NCI-H1417 (cell line): Measurements from ENCODE around the gene DCAF5.

Source experiments
- DNase-seq, 3 experiments: peaks; one replicate each; lab custom pipeline; 2025; lab: John Stamatoyannopoulos, UW

Gene DCAF5

GRCh38 chr14:69141550-69141949 lies 11.4 kb downstream of the DCAF5 start:
- DNase-seq, result no peak

DNA sequence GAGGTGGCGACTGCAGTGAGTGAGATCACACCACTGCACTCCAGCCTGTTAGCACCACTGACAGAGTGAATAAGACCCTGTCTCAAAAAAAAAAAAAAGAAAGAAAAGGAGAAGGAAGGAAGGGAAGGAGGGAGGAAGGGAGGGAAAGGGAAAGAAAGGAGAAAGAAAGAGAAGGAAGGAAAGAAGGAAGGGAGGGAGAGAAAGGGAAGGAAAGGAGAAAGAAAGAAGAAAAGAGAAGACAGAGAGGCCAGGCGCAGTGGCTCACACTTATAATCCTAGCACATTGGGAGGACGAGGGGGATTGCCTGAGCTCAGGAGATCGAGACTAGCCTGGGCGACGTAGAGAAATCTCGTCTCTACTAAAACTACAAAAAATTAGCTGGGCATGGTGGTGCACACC lies 13.2 kb downstream of the DCAF5 start:
- DNase-seq, result no peak

- DNase-seq, result no peak
These were observed 14.9 kb downstream of the DCAF5 start for GRCh38 chr14:69137843-69138535.

DNA sequence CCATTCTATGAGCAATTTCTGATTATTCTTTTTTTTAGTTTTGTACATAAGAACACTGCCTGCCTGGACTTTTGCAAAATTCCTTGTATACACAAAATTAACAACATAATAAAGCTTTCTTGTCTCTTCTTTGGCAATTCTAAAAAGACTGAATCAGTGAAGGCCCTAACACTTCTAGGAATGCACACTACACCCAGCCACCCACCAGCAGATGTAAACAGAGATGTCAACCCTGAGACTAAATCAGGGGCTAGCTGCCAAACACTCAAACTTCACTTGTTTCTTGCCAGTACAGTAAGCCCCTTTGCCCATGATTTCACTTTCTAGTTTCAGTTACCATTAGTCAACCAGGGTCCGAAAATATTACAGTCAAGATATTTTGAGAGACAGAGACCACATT lies 15.5 kb downstream of the DCAF5 start:
- no peak for DNase-seq

DNA sequence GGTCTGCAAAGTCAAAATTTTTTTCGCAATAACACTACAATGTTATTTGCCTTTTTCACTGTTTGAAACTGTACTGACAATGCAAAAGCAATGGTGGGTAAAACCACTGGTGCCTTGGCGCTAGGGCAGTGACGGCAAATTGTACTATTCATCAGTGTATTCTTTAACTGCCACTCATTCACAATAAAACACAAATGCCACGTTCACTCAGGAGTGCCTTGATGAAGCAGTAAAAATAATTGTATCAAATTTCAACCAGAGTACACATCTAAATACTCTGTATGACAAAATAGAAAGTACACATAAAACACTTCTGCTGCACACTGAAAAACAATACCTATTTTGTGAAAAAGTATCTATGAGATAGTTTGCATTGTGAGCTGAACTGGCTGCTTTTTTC lies 17.8 kb downstream of the DCAF5 start:
- peak; percentile 10 to 71 (median 62) for DNase-seq

DNA sequence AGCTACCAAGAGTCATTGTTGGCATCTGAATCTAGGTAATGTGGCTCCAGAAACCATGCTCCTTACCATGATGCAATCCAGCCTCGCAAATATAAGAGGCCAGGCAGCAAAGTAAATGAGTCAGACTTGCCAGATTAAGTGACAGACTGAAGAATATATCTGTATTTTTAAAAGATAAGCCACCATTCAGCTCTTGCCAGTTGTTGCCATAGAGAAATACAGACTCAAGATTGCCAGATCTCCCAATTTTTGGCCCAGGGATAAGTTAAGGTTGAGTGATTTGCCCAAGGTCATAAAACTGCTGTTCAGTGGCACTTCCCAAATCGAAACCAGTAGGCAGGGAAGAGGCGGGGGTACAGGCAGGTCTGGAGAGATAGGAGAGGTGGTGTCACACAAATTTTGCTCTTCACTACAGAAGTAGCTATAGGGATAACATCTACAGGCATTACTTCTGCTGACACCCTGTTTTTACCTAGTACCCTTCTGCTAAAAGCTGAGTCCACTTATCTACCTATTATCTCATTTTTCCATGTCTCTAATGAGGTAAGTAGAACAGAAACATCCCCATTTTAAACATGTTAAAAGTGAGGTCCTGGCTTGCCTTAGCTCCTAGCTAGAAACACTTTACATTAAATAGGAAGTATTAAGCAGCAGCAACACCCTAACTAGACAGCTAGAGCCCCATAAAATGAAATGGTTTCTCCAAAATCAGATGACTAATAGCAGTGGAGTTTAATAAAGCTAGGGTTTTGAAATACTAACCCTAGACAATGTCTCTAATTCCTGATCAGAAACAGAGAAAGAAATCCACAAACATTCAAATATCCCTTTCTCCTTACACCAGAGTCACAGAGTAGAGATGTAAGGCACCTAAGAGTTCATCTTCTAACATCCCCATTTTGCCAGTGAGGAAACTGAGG lies 19.5 kb downstream of the DCAF5 start:
- peak in 1 of 3 experiments; percentile 50 for DNase-seq

GRCh38 chr14:69132513-69133181 lies 20.3 kb downstream of the DCAF5 start:
- peak in 2 of 3 experiments; percentile 40 to 71 for DNase-seq

- no peak for DNase-seq
These were observed 21.7 kb downstream of the DCAF5 start for GRCh38 chr14:69131176-69131575.

DNA sequence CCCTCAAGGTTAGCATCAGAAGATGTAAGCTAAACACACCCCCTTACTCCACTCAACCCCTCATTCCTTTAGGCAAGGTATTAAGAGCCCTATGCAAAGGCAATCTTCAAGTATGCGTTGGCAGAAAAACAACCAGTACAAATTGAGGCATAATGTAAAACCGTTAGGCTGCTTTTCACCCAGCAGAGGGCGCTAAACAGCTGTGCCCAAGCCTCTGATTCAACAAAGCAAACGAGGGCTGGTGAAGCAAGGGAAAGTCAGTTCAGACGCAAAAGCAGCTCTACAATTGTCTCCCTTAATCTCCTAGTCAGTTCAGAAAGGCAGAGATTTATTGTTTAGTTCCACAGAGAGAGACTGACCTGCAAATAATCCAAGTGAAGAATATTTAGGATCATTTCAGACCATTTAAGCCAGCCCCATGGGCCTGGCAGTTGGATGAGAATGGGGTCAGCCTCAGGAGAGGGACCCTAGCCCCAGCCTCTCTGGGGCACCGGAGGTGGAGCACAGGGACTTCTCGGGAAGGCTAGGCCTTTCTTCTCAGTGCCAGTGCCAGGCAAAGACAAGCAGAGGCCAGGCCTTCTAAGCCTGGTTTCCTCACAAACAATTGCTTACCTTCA lies 23.5 kb downstream of the DCAF5 start:
- peak; percentile 65 to 91 (median 82) for DNase-seq

DNA sequence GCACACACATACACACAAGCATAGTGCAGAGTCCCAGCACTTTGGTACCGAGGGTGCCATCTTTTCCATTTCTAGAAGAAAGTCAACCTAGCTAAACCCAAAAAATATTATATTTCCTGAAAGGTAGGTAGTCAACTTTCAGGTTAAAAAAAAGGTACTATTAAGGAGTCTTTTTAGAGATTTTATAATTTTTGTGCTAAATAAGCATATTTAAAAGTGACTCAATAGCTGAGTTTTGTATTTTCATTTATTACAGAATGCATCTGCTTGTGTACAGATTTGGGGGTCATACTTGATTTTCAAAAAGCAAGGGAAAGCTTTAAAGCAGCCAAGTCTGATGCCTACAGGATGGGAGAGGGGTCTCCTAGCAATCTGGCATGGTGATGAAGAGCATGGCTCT lies 34.6 kb downstream of the DCAF5 start:
- DNase-seq, result no peak

DNA sequence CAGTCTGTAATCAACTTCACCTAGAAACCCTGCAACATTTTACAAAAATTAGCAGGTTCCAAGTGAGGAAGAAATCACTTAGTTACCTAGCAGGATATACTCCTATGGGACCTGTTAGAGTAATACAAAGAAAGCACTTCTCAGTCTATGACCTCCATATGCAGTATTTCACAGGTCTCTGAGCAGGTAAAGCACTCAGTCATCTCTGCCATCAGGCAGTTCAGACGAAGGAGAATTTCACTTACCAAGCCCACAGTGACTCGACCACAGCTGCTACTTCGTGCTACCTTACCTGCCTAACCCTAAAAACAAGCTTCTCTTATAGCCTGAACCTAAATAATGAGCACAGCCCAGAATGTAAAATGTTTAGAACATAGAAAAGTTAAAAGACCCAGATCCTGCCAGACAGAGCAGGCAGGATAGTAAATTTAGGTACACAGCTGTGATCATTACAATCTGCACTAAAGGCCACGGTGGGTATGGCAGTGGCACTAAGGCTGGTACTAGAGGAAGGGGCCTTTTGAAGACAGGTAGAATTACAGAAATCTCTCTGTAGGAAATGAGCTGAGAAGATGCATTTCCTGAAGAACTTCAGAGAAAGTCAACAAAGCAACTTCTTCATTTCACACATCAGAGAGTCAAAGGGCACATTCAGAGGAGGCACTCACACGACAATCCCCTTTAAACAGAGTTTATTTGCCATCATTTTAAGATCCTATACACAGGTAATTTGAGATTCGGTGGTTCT lies 35.7 kb downstream of the DCAF5 start:
- DNase-seq, result no peak

DNA sequence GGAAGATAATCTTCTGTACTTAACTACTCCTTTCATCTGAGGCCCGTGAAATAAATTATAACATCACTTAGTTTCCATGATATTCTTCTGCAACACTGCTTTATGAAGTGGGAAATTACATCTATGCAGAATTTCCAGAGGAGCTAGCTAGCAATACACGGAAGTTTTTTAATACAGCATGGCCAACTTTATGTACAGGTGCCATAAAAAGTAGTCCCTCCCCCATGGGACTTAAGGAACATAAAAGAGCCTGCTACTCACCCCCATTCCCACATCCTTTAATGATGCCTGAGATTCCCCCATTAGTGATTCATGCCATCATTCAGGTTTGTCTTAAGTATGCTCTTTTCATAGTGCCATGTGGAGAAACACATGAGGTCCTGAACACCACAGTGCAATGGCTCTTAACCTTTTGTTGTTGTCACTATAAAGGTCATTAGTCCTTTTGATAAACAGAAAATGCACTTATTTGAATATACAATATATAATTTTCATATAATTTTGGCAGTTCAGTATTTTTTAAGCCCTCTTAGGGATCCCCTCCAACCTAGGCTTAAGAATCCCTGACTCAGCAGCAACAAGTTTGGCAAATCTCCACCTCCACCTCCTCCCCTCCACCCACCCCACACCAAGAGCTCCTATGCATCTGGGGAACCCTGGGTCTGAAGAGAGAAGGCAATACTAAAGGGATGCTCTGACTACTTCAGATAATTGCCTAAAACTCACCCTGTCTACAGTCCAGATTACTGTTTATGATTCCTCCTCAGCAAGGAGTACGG lies 37.3 kb downstream of the DCAF5 start:
- no peak for DNase-seq

DNA sequence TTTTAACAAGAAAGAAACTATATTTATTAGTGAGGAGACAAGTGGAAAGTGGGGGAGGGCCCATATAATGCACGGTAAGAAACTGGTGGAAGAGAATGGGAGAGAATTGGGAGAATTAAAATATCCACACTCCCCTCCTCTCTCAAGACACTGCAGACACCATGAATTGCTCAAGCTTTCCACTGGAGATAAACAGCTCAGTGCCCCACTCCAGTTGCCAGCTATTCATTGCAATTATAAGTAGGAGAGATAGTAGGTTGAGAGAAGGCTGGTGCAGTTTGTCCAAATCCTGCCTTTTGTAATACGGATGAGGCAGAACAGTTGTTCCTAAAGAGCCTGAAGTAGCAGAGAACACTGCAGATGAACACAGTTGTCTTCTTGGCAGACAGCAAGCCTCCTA lies 38.2 kb downstream of the DCAF5 start:
- DNase-seq, result no peak

- DNase-seq, result no peak
These were observed 44.6 kb downstream of the DCAF5 start for GRCh38 chr14:69108358-69108757.

DNA sequence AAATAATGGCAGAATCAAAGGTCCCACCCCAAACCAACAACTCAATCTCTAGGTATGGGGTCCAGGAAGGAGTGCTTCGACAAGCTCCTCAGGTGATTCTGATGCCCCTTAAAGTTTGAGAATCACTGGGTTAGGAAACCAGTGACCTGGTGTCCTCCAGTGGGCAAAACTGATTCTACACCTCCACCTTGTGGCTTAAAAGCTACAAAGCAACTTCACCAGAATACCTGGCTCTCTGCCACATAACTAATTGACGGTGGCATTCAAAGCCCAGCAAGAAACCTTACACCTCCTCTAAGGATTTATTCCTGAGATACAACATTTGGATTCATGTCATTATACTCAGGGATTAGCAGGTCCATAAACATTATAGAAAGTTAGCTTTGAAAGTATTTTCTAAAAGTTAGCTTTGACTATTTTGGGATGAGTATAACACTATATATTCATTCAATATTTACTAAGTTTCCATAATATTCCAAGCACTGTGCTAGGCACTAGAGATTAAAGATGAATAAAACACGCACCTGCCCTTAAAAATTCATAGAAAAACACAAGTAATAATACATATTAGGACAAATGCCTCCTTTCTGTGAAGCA lies 45.4 kb downstream of the DCAF5 start:
- peak; percentile 70 to 86 (median 82) for DNase-seq

DNA sequence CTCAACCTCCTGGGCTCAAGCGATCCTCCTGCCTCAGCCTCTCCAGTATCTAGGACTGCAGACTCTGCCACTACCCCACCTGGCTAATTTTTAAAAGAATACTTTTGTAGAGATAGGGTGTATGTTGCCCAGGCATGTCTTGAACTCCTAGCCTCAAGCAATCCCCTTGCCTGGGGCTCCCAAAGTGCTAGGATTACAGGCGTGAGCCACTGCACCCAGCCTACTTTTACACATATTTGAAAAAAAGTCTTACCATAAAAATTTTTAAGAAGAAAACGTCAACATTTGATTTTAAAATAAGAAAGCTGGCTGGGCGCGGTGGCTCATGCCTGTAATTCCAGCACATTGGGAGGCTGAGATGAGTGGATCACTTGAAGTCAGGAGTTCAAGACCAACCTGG lies 46.5 kb downstream of the DCAF5 start:
- no peak for DNase-seq

GRCh38 chr14:69105326-69105725 lies 47.6 kb downstream of the DCAF5 start:
- no peak for DNase-seq

GRCh38 chr14:69101331-69101826 lies 51.5 kb downstream of the DCAF5 start:
- DNase-seq, result peak in 1 of 3 experiments; percentile 10

DNA sequence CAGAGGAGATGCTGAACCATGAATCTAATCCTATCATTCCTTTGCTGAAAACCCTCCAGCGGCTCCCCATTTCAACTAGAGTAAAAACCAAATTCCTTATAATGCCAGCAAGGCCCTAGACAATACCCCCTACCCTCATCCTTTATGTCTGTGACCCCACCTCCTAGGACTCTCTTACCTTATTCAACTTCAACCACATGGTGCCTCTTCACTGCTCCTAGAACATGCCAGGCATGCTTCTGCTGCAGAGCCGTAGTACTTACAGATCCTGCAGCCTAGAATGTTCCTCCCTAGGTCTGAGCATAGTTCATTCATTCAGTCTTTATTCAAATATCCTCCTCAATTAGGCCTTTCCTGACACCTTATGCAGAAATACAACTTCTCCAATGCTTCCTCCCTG lies 54.9 kb downstream of the DCAF5 start:
- DNase-seq, result no peak
